Measurements from ENCODE around the gene SH3PXD2A.
"Not testable (repeated sequence)": the region's sequence is repeated elsewhere in the genome, so short reads cannot be mapped to it uniquely, and the experiment has no call there.

SH3PXD2A gene

GRCh38 chr10:103763374-103764202 is 91.8 kb downstream of the SH3PXD2A start:
- peak; percentile 49 for DNase-seq

- no peak for DNase-seq
Observed at GRCh38 chr10:103762916-103763315, 92.5 kb downstream of the SH3PXD2A start.

- no peak for DNase-seq
Observed at GRCh38 chr10:103762162-103762561, 93.2 kb downstream of the SH3PXD2A start.

- DNase-seq: no peak
Observed at GRCh38 chr10:103761075-103761920, 94.1 kb downstream of the SH3PXD2A start.

- DNase-seq: not testable (repeated sequence)
Observed at GRCh38 chr10:103760233-103760632, 95.1 kb downstream of the SH3PXD2A start.

GRCh38 chr10:103759100-103759781 is 96.1 kb downstream of the SH3PXD2A start:
- no peak for DNase-seq

GRCh38 chr10:103758294-103758681 is 97.1 kb downstream of the SH3PXD2A start:
- DNase-seq: no peak

GRCh38 chr10:103757531-103758293 is 97.7 kb downstream of the SH3PXD2A start:
- peak; percentile 74 for DNase-seq

- no peak for DNase-seq
Observed at GRCh38 chr10:103756277-103756869, 99.0 kb downstream of the SH3PXD2A start.

- DNase-seq: peak; percentile 55
Observed at GRCh38 chr10:103752680-103753248, 102.6 kb downstream of the SH3PXD2A start.

- DNase-seq: no peak
Observed at GRCh38 chr10:103751667-103752290, 103.6 kb downstream of the SH3PXD2A start.

- DNase-seq: no peak
Observed at GRCh38 chr10:103750836-103751235, 104.5 kb downstream of the SH3PXD2A start.

- DNase-seq: no peak
Observed at GRCh38 chr10:103749779-103750178, 105.6 kb downstream of the SH3PXD2A start.

GRCh38 chr10:103748020-103748419 is 107.4 kb downstream of the SH3PXD2A start:
- DNase-seq: no peak

- DNase-seq: no peak
Observed at GRCh38 chr10:103747193-103747865, 108.0 kb downstream of the SH3PXD2A start.

- DNase-seq: no peak
Observed at GRCh38 chr10:103746598-103746997, 108.8 kb downstream of the SH3PXD2A start.

- no peak for DNase-seq
Observed at GRCh38 chr10:103745341-103746247, 109.8 kb downstream of the SH3PXD2A start.

- no peak for DNase-seq
Observed at GRCh38 chr10:103742824-103743223, 112.6 kb downstream of the SH3PXD2A start.

- no peak for DNase-seq
Observed at GRCh38 chr10:103740611-103741010, 114.8 kb downstream of the SH3PXD2A start.
